HG02623 (cell line): ENCODE results near the gene BCAR3.

Experiments
- ATAC-seq: cut with Tn5 transposase; IDR thresholded peaks from one replicate; pipeline ENCODE4 v1.9.1; 2021; ENCODE audit warnings: moderate library complexity; ENCODE audit not compliant: unreplicated experiment

Gene BCAR3

GRCh38 chr1:93579891-93580290, 101.7 kb downstream of the BCAR3 start:
- ATAC-seq: no peak

- no peak for ATAC-seq
These were observed 102.5 kb downstream of the BCAR3 start for GRCh38 chr1:93578911-93579825.

GRCh38 chr1:93578433-93578830, 103.2 kb downstream of the BCAR3 start:
- ATAC-seq: no peak

DNA sequence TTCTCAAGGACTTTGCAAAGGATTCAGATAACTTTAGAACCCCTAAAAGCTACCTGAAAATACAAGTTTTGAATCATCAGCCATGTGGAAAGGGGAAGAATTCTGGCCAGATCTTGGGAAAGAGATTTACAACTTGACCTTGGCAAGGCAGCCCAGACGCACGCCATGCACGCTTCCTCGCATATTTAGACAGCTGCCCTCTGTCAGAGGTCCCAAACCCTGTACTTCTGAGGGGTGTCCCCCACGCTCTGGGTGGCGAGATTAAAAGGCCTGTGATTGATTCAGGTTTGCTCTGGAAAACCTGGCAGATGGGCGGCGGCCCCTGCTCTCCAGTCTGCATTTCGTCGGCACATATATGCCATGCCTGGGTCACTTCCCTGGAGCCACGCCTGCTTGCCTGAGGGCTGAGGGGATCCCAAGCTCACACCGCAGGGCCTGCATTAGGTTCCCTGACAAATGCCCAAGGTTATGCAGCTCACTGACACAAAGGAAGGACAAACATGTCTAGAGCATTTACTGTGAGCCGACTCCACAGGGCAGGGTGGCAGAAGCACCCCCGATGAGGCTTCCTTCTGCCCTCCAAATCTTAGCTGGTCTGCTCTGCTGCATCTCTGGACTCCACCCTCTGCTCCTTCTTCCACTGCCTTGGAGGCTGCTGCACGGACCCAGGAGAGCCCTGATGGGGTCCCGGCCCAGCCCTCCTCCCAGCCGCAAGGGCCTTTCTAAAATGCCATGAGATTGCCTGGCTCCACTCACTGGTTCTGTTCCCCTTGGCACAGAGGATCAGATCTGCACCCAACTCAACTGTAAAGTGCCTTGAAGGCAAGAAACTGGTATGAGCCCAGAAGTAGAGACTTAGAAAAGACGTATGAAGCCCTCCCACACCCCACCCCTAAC, 103.9 kb downstream of the BCAR3 start:
- ATAC-seq: no peak

- ATAC-seq: no peak
These were observed 104.9 kb downstream of the BCAR3 start for GRCh38 chr1:93576746-93577145.

DNA sequence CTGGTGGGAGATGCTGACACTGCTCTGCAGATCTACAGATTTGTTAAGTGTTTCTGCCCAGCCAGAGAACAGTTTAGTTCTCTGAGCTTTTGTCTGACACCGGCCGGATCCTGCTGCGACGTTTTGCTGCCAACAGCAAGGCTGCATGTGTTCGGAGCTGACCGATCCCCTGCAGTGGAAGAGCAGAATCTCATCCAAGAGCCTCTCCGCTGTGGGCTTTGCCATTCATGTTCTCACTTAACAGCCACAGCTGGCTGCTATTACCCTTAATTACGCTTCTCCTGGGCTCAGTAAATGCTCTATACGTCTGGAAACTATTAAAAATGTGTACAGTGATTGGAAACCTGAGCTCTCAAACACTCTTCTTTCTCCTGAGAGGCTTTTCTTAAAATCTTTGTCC, 105.3 kb downstream of the BCAR3 start:
- no peak for ATAC-seq

- no peak for ATAC-seq
These were observed 105.9 kb downstream of the BCAR3 start for GRCh38 chr1:93575621-93576284.

GRCh38 chr1:93574991-93575390, 106.6 kb downstream of the BCAR3 start:
- ATAC-seq: no peak

DNA sequence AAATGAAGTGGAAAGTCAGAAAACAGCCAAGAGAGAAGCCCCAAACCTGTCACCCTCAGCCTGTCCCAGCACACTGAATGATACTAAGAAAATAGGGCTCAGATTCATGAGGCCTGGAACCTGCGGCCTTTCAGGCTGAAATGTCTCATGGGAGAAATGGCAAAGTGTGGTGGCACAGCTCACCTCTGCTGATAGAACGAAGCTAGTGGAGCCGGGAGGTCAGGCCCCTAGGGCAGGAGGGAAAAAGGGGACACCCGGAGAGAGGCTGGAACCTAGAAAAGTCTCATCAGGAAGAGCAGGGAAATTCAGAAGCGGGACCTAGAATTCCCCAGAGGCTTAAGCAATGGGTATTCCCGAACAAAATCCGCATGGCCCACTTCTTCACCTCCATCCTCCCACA, 107.1 kb downstream of the BCAR3 start:
- ATAC-seq: no peak

DNA sequence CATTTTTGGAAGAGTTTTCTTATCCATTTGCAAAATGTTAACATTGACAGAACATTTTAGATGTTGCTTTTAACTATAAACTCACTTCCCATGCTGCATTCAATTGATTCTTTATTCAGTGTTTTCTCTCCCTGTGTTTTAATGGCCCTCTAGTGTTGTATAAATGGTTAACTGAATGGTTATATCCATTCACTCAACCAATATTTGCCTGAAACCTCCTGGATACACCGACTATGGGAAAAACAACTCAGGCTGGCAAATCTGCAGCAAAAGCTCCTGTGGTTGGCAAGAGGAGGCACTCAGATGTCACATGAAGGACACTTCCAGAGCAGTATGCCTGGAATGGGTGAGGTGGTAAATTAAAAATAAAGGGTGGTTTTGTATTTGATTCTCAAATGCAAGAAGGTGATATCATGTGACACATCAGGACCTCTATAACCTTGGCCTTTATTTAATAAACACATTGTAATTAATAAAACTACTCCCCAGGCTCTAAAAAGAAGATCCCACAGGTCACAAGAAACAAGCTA, 107.6 kb downstream of the BCAR3 start:
- no peak for ATAC-seq

- no peak for ATAC-seq
These were observed 109.9 kb downstream of the BCAR3 start for GRCh38 chr1:93571623-93572310.

DNA sequence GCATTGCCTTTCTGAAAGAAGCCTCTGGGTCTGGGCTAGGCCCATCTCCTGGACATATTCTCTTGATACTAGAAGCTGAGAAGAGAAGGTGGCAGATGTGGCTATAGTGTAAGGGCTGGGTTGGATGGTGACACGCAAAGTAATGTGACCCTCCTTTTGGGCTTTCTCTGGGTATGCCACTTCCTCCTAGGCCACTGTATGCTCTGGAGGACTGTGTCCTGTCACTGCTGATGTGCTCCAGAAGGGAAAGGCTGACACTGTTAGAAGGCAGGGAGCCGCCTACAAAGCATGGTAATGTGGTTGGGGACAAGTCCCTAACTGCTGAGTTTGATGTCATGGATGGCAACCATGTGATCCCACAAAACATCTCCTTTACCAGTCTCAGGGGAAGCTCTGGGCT, 112.1 kb downstream of the BCAR3 start:
- ATAC-seq: no peak

GRCh38 chr1:93567255-93567918, 114.2 kb downstream of the BCAR3 start:
- no peak for ATAC-seq

- no peak for ATAC-seq
These were observed 115.4 kb downstream of the BCAR3 start for GRCh38 chr1:93566227-93566626.

- no peak for ATAC-seq
These were observed 116.0 kb downstream of the BCAR3 start for GRCh38 chr1:93565496-93566206.

GRCh38 chr1:93559695-93560094, 121.9 kb downstream of the BCAR3 start:
- ATAC-seq: no peak

DNA sequence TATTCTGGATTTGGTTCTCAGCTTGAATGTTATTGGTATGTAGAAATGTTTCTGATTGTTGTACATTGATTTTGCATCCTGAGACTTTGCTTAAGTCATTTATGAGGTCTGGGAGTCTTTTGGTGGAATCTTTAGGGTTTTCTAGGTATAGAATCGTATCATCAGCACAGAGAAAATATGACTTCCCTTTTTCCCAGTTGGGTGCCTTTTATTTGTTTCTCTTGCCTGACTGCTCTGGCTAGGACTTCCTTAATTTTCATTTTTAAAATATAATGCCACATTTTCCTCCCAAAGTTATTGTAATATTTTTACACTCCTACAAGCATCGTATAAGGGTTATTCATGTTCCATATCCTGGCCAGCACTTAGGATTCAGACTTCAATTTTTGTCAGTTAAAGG, 122.6 kb downstream of the BCAR3 start:
- no peak for ATAC-seq

- no peak for ATAC-seq
These were observed 125.3 kb downstream of the BCAR3 start for GRCh38 chr1:93556291-93556690.
